HCT116 (cell line): ENCODE measurements around the gene SCGB2A2. TPM values are rescaled to one million over a fixed set of nuclear protein-coding genes. Genes with fewer than 3 reads are reported as not detected.

Experiments
- ATAC-seq: fragments of 200-7000 bp; cut with Tn5 transposase; 2 replicates; pipeline ENCODE4 v1.9.1; 2020; ENCODE audit warnings: mild to moderate bottlenecking, moderate library complexity
- BruUV-seq: library from RNA; stranded (reverse); fragments of 400-500 nt; replicated peaks from 2 replicates; lab custom pipeline; 2021; lab: Mats Ljungman, UMichigan
- CTCF ChIA-PET: fragments of 300-600 bp; sonication (Branson Sonifier 250); formaldehyde crosslinking; loops from one replicate; lab custom pipeline; 2021; ENCODE audit warnings: antibody characterized with exemption; lab: Charles Lee
- POLR2A ChIA-PET: fragments of 300-600, 350-600 bp; sonication (Branson Sonifier 250); formaldehyde crosslinking; loops from one replicate; lab custom pipeline; 2021; ENCODE audit warnings: antibody characterized with exemption; lab: Charles Lee
- RAD21 ChIA-PET, 2 experiments: fragments of 300-600 bp; sonication (Branson Sonifier 250); formaldehyde crosslinking; loops; one replicate each; lab custom pipeline; 2023; ENCODE audit warnings: low total read pairs in 2 of 2; ENCODE audit not compliant: uncharacterized antibody in 2 of 2, unreplicated experiment in 2 of 2, low non-redundant PET in 1 of 2; lab: Charles Lee
- DNase-seq: peaks from one replicate; pipeline ENCODE4 v3.0.0-alpha.2; 2010; ENCODE audit warnings: low read depth, low spot score
- H2AFZ ChIP-seq: fragments of 200-600 bp; shearing (Covaris generic), sonication (generic); 2 replicates; pipeline ENCODE4 v1.6.1; 2017; ENCODE audit warnings: low read depth, mixed run types, mixed read lengths, antibody characterized with exemption, low read length; ENCODE audit not compliant: poor library complexity, severe bottlenecking
- H3K27ac ChIP-seq: 2 replicates; pipeline ENCODE4 v1.5.1; 2012; ENCODE audit warnings: low read depth, low read length
- H3K27me3 ChIP-seq: fragments of 200-600 bp; sonication (generic); 2 replicates; pipeline ENCODE4 v1.6.1; 2016; ENCODE audit warnings: mixed run types, low read length, mixed read lengths; ENCODE audit not compliant: insufficient read depth
- H3K36me3 ChIP-seq, 2 experiments: fragments of 200-500 bp in 1 of 2; fragments of 200-600 bp in 1 of 2; sonication (Bioruptor generic) in 1 of 2; sonication (generic) in 1 of 2; 2 replicates each; pipeline versions ENCODE4 v1.5.1 to v1.6.1; 2014 to 2016; ENCODE audit warnings: low read length in 2 of 2, inconsistent platforms in 1 of 2, mixed read lengths in 1 of 2, mixed run types in 1 of 2; ENCODE audit not compliant: insufficient read depth in 2 of 2, control insufficient read depth in 1 of 2
- H3K4me1 ChIP-seq, 2 experiments: fragments of 200-600 bp in 1 of 2; sonication (generic) in 1 of 2; 2 replicates each; pipeline versions ENCODE4 v1.5.1 to v1.6.1; 2012 to 2017; ENCODE audit warnings: low read length in 2 of 2, inconsistent platforms in 1 of 2, mild to moderate bottlenecking in 1 of 2, mixed read lengths in 1 of 2, mixed run types in 1 of 2, moderate library complexity in 1 of 2; ENCODE audit not compliant: insufficient read depth in 2 of 2, control insufficient read depth in 1 of 2
- H3K4me2 ChIP-seq: fragments of 200-600 bp; sonication (generic); 2 replicates; pipeline ENCODE4 v1.6.1; 2017; ENCODE audit warnings: mixed run types, low read length, mixed read lengths
- H3K4me3 ChIP-seq, 2 experiments: fragments of 200-600 bp in 1 of 2; sonication (generic) in 1 of 2; replicated peaks in 1 of 2; 2 replicates each; pipeline ENCODE4 v1.5.1; 2011 to 2016; ENCODE audit warnings: low read length in 2 of 2, control low read depth in 1 of 2, low read depth in 1 of 2, mild to moderate bottlenecking in 1 of 2, mixed read lengths in 1 of 2, mixed run types in 1 of 2
- H3K79me2 ChIP-seq: fragments of 200-600 bp; sonication (generic); 2 replicates; pipeline ENCODE4 v1.6.1; 2017; ENCODE audit warnings: mild to moderate bottlenecking, mixed run types, low read length, moderate library complexity, mixed read lengths; ENCODE audit not compliant: insufficient read depth
- H3K9ac ChIP-seq: fragments of 200-600 bp; sonication (generic); 2 replicates; pipeline ENCODE4 v1.6.1; 2016; ENCODE audit warnings: low read length, mixed read lengths
- H3K9me2 ChIP-seq: fragments of 200-600 bp; sonication (generic), shearing (Covaris generic); 2 replicates; pipeline ENCODE4 v1.6.1; 2017; ENCODE audit warnings: mixed run types, mild to moderate bottlenecking, moderate library complexity; ENCODE audit not compliant: insufficient read depth
- H3K9me3 ChIP-seq, 2 experiments: fragments of 200-500 bp in 1 of 2; fragments of 200-600 bp in 1 of 2; sonication (Bioruptor generic) in 1 of 2; sonication (generic) in 1 of 2; 2 replicates each; pipeline ENCODE4 v1.6.1; 2014 to 2017; ENCODE audit warnings: low read length in 2 of 2, mixed read lengths in 2 of 2, inconsistent platforms in 1 of 2, low read depth in 1 of 2, mild to moderate bottlenecking in 1 of 2, mixed run types in 1 of 2, moderate library complexity in 1 of 2; ENCODE audit not compliant: control insufficient read depth in 1 of 2, insufficient read depth in 1 of 2
- H4K20me1 ChIP-seq: fragments of 200-600 bp; sonication (generic), shearing (Covaris generic); 2 replicates; pipeline ENCODE4 v1.6.1; 2017; ENCODE audit warnings: mixed run types, mild to moderate bottlenecking, moderate library complexity; ENCODE audit not compliant: insufficient read depth
- ELF1 ChIP-seq: IDR thresholded peaks from 2 replicates; pipeline ENCODE4 v1.6.1; 2012; ENCODE audit warnings: low read depth, borderline replicate concordance
- EZH2 ChIP-seq: fragments of 200-600 bp; sonication (generic); IDR thresholded peaks from 2 replicates; pipeline ENCODE4 v1.6.1; 2017; ENCODE audit warnings: antibody characterized with exemption, mixed run types
- FOSL1 ChIP-seq: IDR thresholded peaks from 2 replicates; pipeline ENCODE4 v1.6.1; 2012; ENCODE audit warnings: low read depth
- POLR2A ChIP-seq: IDR thresholded peaks from 2 replicates; pipeline ENCODE4 v1.7.0; 2011; ENCODE audit warnings: borderline replicate concordance; ENCODE audit not compliant: insufficient read depth, insufficient read length; ENCODE audit errors: extremely low read depth
- SIN3A ChIP-seq: IDR thresholded peaks from 2 replicates; pipeline ENCODE4 v1.6.1; 2012; ENCODE audit warnings: low read depth
- ZNF274 ChIP-seq: fragments of 200-500 bp; sonication (Bioruptor generic); IDR thresholded peaks from 2 replicates; pipeline ENCODE4 v1.6.1; 2014; ENCODE audit warnings: mild to moderate bottlenecking, low read depth, low read length, inconsistent platforms
- intact Hi-C: fragments of 100-400 bp; cut with micrococcal nuclease; formaldehyde crosslinking; loops from 2 replicates; pipeline ENCODE4 v1.10.0; 2022
- total RNA-seq: library from RNA; stranded (reverse); gene quantifications from one replicate; pipeline ENCODE4 v1.2.1, GENCODE V29; 2021; ENCODE audit not compliant: unreplicated experiment
- TF ChIP-seq, protein P1 (sequence below): IDR thresholded peaks from 2 replicates; pipeline ENCODE4 v1.6.1; 2011; ENCODE audit warnings: mild to moderate bottlenecking, low read length, moderate library complexity; ENCODE audit not compliant: insufficient replicate concordance; ENCODE audit errors: extremely low read depth

The SCGB2A2 gene
- total RNA-seq, 1 experiment from 2014 or later: not detected

DNA sequence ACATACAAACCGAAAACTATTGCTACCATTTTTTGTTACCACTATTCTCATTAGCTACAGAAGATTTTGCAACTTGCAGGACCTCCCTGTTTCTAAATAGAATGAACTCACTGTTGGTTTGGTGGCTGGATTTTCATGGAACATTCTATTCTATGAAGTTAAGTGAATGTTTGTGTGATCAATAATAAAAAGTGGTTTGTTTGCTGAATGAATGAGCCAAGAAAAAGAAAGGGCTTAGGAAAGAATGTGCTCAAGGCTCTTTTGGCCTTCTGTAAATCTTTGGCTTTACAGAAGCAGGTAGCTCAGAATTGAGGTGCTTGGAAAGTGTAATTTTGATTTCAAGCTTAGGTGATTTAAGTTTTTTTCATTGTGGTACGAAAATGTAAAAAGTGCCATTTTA, 33.8 kb upstream of the SCGB2A2 start:
- Histone ChIP-seq H4K20me1 (no peaks in the 10 kb centered on the region), H3K4me3 (no peak overlapping the region), H2AFZ (no peak overlapping the region), H3K4me2 (no peak overlapping the region), H3K27ac (no peak overlapping the region), H3K9me2 (no peaks in the 10 kb centered on the region), H3K9ac (no peak overlapping the region), H3K79me2 (no peaks in the 10 kb centered on the region), H3K9me3 (no peaks in the 10 kb centered on the region), H3K36me3 (no peaks in the 10 kb centered on the region), H3K4me1 (no peaks in the 10 kb centered on the region), H3K27me3 (peaks cover 42% of the 10 kb centered on the region)
- RAD21 ChIA-PET: no interaction called here
- ATAC-seq: no peak
- intact Hi-C loops: no loop called here
- POLR2A ChIA-PET: no interaction called here
- no peak for DNase-seq
- CTCF ChIA-PET: no interaction called here
- TF ChIP-seq ZNF274 (no peak), EZH2 (no peak)
- TF ChIP-seq, protein P1, sequence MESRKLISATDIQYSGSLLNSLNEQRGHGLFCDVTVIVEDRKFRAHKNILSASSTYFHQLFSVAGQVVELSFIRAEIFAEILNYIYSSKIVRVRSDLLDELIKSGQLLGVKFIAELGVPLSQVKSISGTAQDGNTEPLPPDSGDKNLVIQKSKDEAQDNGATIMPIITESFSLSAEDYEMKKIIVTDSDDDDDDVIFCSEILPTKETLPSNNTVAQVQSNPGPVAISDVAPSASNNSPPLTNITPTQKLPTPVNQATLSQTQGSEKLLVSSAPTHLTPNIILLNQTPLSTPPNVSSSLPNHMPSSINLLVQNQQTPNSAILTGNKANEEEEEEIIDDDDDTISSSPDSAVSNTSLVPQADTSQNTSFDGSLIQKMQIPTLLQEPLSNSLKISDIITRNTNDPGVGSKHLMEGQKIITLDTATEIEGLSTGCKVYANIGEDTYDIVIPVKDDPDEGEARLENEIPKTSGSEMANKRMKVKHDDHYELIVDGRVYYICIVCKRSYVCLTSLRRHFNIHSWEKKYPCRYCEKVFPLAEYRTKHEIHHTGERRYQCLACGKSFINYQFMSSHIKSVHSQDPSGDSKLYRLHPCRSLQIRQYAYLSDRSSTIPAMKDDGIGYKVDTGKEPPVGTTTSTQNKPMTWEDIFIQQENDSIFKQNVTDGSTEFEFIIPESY: no peak
- no TSS peak for BruUV-seq

DNA sequence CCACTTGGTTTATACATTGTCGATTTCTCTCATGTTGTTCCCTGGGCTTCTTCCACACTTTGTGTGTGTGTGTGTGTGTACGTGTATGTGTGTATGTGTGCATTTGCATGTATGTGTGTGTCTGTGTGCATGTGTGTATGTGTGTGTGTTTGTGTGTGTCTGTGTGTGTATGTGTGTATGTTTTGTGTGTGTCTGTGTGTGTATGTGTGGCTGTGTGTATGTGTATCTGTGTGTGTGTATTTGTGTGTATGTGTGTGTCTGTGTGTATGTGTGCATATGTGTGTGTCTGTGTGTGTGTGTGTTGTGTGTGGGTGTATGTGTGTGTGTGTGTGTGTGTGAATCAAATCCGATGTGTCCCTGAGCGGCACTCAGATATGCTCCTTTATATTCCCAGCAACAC, 32.5 kb upstream of the SCGB2A2 start:
- intact Hi-C loops: no loop called here
- no peak overlapping the region for H3K27ac ChIP-seq
- H3K9me3 ChIP-seq: no peaks in the 10 kb centered on the region
- H3K36me3 ChIP-seq: no peaks in the 10 kb centered on the region
- ChIA-PET CTCF (no interaction called here), POLR2A (no interaction called here), RAD21 (no interaction called here)
- ATAC-seq (no peak), DNase-seq (no peak)
- H3K27me3 ChIP-seq: peaks cover 42% of the 10 kb centered on the region
- H2AFZ ChIP-seq: no peak overlapping the region
- H3K4me2 ChIP-seq: no peak overlapping the region
- H4K20me1 ChIP-seq: no peaks in the 10 kb centered on the region
- no peak overlapping the region for H3K4me3 ChIP-seq
- no TSS peak for BruUV-seq
- no peaks in the 10 kb centered on the region for H3K9me2 ChIP-seq
- H3K9ac ChIP-seq: no peak overlapping the region
- peaks cover 3 to 8% of the 10 kb centered on the region in 2 experiments; a peak in 2 of 4 replicates for H3K4me1 ChIP-seq
- TF ChIP-seq FOSL1 (no peak), ELF1 (no peak), POLR2A (no peak), ZNF274 (no peak), SIN3A (no peak)
- H3K79me2 ChIP-seq: no peaks in the 10 kb centered on the region
